Ascending aorta (tissue), 2 donors: Measurements from ENCODE around the gene PYGM. TPM values are rescaled to one million over a fixed set of nuclear protein-coding genes. Genes with fewer than 3 reads are reported as not detected.

ENCODE experiments used
- DNase-seq, 2 donors: peaks; one replicate each; pipeline ENCODE4 v3.0.0-alpha.2; 2019; ENCODE audit warnings: low spot score in 2 of 2
- H3K27ac ChIP-seq, 2 donors: fragments of 200-600 bp; sonication (generic); one replicate each; pipeline ENCODE4 v1.5.1; 2016 to 2017; ENCODE audit warnings: mild to moderate bottlenecking in 1 of 2
- H3K27me3 ChIP-seq: fragments of 200-600 bp; sonication (generic); one replicate; pipeline ENCODE4 v1.5.1; 2017
- H3K36me3 ChIP-seq, 2 donors: fragments of 200-600 bp; sonication (generic); one replicate each; pipeline ENCODE4 v1.5.1; 2016
- H3K4me1 ChIP-seq, 2 donors: fragments of 200-600 bp; sonication (generic); one replicate each; pipeline ENCODE4 v1.5.1; 2016 to 2017; ENCODE audit warnings: mild to moderate bottlenecking in 1 of 2
- H3K4me3 ChIP-seq, 2 donors: fragments of 200-600 bp; sonication (generic); one replicate each; pipeline ENCODE4 v1.5.1; 2016 to 2017; ENCODE audit warnings: mild to moderate bottlenecking in 1 of 2
- H3K9me3 ChIP-seq, 2 donors: fragments of 200-600 bp; sonication (generic); one replicate each; pipeline ENCODE4 v1.5.1; 2016
- intact Hi-C: fragments of 100-400 bp; cut with DNase I; formaldehyde crosslinking; loops from one replicate; pipeline ENCODE4 v1.15.1; 2023
- total RNA-seq: library from RNA; depleted of rRNA; stranded (reverse); fragments of >200 nt; gene quantifications from one replicate; pipeline ENCODE4 v1.1.0, GENCODE V29; 2016
- TF ChIP-seq, protein P1 (sequence below), 3 experiments: fragments of 200-600 bp in 2 of 3; fragments of 450-650 bp in 1 of 3; sonication (generic) in 2 of 3; IDR thresholded peaks; one replicate each; pipeline ENCODE4 v1.5.1; 2016 to 2019; ENCODE audit warnings: antibody characterized with exemption in 3 of 3, mild to moderate bottlenecking in 1 of 3, moderate library complexity in 1 of 3

Gene PYGM
- total RNA-seq, 1 donor from 2014 or later = 13.9 TPM

DNA sequence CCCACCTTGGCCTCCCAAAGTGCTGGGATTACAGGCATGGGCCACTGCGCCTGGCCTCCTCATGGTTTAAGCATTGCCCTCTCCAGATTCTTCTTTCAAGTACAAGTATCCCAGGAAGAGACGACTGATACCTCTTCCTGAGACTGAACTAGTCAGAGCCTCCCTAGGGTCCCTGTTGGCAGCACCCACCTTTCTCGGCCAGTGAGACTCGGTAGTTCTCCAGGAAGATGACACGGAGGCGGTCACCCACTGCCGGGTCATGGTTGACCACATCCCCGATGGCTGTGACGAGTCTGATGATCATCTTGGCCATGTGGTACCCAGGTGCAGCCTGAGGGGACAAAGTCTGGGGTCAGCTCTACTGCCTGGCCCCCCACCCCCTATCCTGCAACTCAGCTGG is 8.6 kb downstream of the PYGM start:
- no peak for DNase-seq
- Histone ChIP-seq H3K4me1 (no peaks in the 10 kb centered on the region), H3K9me3 (no peaks in the 10 kb centered on the region), H3K27ac (no peak overlapping the region), H3K4me3 (no peak overlapping the region), H3K36me3 (peaks cover 15 to 22% of the 10 kb centered on the region in 2 donors), H3K27me3 (no peaks in the 10 kb centered on the region)
- intact Hi-C loops = no loop called here
- TF ChIP-seq, protein P1, sequence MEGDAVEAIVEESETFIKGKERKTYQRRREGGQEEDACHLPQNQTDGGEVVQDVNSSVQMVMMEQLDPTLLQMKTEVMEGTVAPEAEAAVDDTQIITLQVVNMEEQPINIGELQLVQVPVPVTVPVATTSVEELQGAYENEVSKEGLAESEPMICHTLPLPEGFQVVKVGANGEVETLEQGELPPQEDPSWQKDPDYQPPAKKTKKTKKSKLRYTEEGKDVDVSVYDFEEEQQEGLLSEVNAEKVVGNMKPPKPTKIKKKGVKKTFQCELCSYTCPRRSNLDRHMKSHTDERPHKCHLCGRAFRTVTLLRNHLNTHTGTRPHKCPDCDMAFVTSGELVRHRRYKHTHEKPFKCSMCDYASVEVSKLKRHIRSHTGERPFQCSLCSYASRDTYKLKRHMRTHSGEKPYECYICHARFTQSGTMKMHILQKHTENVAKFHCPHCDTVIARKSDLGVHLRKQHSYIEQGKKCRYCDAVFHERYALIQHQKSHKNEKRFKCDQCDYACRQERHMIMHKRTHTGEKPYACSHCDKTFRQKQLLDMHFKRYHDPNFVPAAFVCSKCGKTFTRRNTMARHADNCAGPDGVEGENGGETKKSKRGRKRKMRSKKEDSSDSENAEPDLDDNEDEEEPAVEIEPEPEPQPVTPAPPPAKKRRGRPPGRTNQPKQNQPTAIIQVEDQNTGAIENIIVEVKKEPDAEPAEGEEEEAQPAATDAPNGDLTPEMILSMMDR (IDR thresholded peaks at IDR 0.05) = no peak

DNA sequence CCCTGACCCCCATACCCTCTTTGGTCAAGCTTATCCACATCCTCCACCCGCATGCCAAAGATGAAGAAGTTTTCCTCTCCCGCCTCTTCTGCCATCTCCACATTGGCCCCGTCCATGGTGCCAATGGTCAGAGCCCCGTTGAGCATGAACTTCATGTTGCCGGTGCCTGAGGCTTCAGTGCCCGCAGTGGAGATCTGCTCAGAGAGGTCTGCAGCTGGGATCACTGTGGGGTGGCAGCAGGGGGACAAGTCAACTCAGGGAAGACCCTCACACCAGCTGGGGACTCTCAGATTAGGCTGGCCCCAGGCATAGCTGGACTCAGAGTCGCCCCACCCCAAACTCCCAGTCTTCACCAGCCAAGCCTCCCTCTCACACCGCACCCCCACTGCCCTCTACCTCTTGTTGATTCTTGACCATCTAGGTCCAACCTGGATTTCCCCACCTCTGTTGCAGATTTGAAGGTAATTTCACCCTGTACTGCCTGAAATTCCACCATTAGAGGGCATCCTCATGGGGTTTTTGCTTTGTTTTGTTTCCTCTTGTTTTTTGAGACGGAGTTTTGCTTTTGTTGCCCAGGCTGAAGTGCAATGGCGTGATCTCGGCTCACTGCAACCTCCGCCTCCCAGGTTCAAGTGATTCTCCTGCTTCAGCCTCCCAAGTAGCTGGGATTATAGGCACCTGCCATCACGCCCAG is 9.3 kb downstream of the PYGM start:
- TF ChIP-seq, protein P1 (IDR thresholded peaks at IDR 0.05) = no peak
- H3K4me1 ChIP-seq = no peaks in the 10 kb centered on the region
- H3K9me3 ChIP-seq = no peaks in the 10 kb centered on the region
- H3K27me3 ChIP-seq = no peaks in the 10 kb centered on the region
- intact Hi-C loops = no loop called here
- H3K36me3 ChIP-seq = peaks cover 15 to 22% of the 10 kb centered on the region in 2 donors
- H3K27ac ChIP-seq = no peak overlapping the region
- DNase-seq = no peak
- no peak overlapping the region for H3K4me3 ChIP-seq

DNA sequence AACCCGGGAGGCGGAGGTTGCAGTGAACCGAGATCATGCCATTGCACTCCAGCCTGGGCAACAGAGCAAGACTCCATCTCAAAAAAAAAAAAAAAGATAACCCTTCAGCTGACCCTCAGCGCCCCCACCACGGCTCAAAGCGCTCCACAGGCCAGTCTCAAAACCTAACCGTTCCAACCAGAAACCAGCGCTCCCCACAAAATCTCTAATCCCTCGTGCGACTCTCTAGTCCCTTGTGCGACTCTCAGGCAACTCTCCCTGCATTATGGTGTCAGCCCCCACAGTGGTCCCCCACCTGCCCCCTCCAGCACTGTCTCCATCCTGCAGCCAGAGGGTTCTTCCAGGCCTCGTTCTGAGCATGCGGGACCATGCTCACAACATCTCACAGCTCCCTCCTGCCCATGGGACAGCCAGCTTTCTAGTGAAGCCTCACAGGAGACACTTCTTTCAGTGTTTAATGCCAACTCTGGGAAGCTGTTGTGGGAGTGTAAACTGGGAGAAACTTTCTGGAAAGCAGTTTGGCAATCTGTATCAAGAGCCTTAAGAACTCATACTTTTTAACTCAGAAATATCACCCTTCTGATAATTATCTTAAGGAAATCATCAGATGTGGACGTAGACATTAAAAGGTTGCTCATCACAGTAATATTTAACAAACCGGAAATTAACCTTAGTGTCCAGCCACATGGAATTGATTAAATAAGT is 11.7 kb downstream of the PYGM start:
- H3K4me1 ChIP-seq = peaks cover 0 to 4% of the 10 kb centered on the region in 2 donors

DNA sequence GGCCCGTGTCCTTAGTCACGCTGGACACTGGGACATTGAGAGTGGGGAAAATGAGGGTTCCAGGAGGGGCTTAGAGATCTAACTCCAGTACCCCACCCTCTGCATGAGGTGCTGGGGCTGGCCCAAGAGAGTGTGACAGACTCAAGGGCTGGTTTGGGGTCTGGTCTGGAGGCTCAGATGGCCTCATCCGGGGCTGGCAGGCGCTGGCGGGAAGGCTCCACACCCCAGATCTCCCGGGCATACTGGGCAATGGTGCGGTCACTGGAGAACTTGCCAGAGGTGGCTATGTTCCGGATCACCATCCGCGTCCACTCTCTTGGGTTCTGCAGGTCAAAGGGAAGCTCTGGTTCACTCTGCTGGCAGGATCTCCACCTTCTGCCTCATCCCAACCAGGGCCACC is 13.3 kb downstream of the PYGM start:
- peaks cover 4 to 11% of the 10 kb centered on the region in 2 donors for H3K4me1 ChIP-seq

More for the DNA sequence above, 11.7 kb downstream of the PYGM start:
- DNase-seq = no peak
- Histone ChIP-seq H3K27ac (peak overlapping the region; percentile 98), H3K4me3 (no peak overlapping the region), H3K27me3 (no peaks in the 10 kb centered on the region), H3K9me3 (no peaks in the 10 kb centered on the region), H3K36me3 (peaks cover 15 to 21% of the 10 kb centered on the region in 2 donors)
- intact Hi-C loops = no loop called here
- TF ChIP-seq, protein P1 (IDR thresholded peaks at IDR 0.05) = no peak

DNA sequence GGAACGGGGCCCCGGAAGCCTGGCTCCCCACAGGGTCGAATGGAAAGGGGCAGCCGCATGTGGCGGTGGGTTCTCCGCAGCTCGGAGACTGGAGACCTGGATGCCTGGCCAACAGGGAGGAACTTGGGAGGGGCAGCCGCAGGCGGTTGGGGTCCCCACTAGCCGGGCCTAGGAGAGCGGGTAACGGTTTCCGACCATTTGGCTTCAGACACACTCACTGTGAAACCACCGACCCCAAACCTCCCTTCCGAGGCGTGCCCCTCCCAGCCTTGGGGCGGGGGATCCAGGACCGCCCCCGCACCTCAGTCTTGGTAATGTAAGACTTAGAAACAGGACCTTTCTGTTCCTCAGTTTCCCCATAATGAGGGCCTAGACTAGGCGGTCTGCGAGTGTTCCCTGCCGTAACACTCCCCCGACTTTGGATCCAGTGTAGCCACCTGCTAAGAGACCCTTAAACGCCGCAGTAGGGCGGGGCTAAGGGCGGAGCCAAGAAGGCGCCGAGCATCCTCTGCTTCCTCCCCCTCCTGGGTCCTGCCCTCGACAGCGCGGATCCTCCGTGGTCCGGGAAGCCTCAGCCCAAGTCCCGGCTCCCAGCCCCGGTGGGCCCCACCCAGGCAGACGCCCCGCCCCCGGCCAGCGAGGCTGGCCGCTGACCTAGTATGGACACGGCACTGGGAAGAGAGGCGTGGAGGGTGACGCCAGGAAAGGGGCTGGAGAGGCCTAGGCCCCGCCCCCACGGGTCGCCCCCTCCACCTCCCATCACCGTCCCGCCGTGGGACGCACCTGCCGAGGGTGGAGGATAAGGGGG is 14.0 kb downstream of the PYGM start:
- H3K9me3 ChIP-seq = no peaks in the 10 kb centered on the region
- no peaks in the 10 kb centered on the region for H3K27me3 ChIP-seq
- peak overlapping the region; percentile 86 to 89 for H3K4me3 ChIP-seq
- peaks cover 0 to 4% of the 10 kb centered on the region in 2 donors for H3K36me3 ChIP-seq
- peak overlapping the region; percentile 98 for H3K27ac ChIP-seq
- TF ChIP-seq, protein P1 (IDR thresholded peaks at IDR 0.05) = no peak
- DNase-seq = peak; percentile 88 to 97
- intact Hi-C loops = loop anchor here (1.0 kb wide), 1 partner anchor 33 kb away; the partner anchor contains the start of gene SF1
- peaks cover 4 to 11% of the 10 kb centered on the region in 2 donors for H3K4me1 ChIP-seq

More for the DNA sequence above, 13.3 kb downstream of the PYGM start:
- Histone ChIP-seq H3K9me3 (no peaks in the 10 kb centered on the region), H3K27me3 (no peaks in the 10 kb centered on the region), H3K4me3 (peak overlapping the region in 1 of 2 donors; percentile 89), H3K36me3 (peaks cover 4 to 11% of the 10 kb centered on the region in 2 donors), H3K27ac (peak overlapping the region; percentile 98)
- DNase-seq = no peak
- intact Hi-C loops = loop anchor here (1.0 kb wide), 1 partner anchor 32 kb away; the partner anchor contains the start of gene SF1
- TF ChIP-seq, protein P1 (IDR thresholded peaks at IDR 0.05) = no peak
